GM18870 (cell line): ENCODE results near the gene AUTS2.

Experiments used
- ATAC-seq: cut with Tn5 transposase; IDR thresholded peaks from one replicate; pipeline ENCODE4 v1.9.1; 2021; ENCODE audit warnings: moderate library complexity; ENCODE audit not compliant: unreplicated experiment

Gene AUTS2

GRCh38 chr7:70392256-70392876, 794.1 kb downstream of the AUTS2 start:
- ATAC-seq = no peak

GRCh38 chr7:70392877-70393435, 794.7 kb downstream of the AUTS2 start:
- no peak for ATAC-seq

GRCh38 chr7:70393956-70394355, 795.7 kb downstream of the AUTS2 start:
- ATAC-seq = no peak

GRCh38 chr7:70400829-70401380, 802.6 kb downstream of the AUTS2 start:
- no peak for ATAC-seq

GRCh38 chr7:70402069-70402468, 803.8 kb downstream of the AUTS2 start:
- ATAC-seq = no peak

- ATAC-seq = no peak
Observed at GRCh38 chr7:70405241-70405640, 807.0 kb downstream of the AUTS2 start.

- ATAC-seq = no peak
Observed at GRCh38 chr7:70406186-70406949, 808.1 kb downstream of the AUTS2 start.

- no peak for ATAC-seq
Observed at GRCh38 chr7:70406950-70407209, 808.6 kb downstream of the AUTS2 start.

- no peak for ATAC-seq
Observed at GRCh38 chr7:70408477-70408876, 810.2 kb downstream of the AUTS2 start.

GRCh38 chr7:70408891-70409290, 810.6 kb downstream of the AUTS2 start:
- no peak for ATAC-seq

GRCh38 chr7:70410134-70410750, 812.0 kb downstream of the AUTS2 start:
- ATAC-seq = no peak

GRCh38 chr7:70414368-70414767, 816.1 kb downstream of the AUTS2 start:
- ATAC-seq = no peak

- ATAC-seq = peak; percentile 49
Observed at GRCh38 chr7:70415179-70415972, 817.1 kb downstream of the AUTS2 start.

- ATAC-seq = no peak
Observed at GRCh38 chr7:70416347-70416985, 818.2 kb downstream of the AUTS2 start.

GRCh38 chr7:70416986-70417655, 818.8 kb downstream of the AUTS2 start:
- no peak for ATAC-seq

- ATAC-seq = no peak
Observed at GRCh38 chr7:70419526-70420380, 821.5 kb downstream of the AUTS2 start.

GRCh38 chr7:70420381-70420662, 822.0 kb downstream of the AUTS2 start:
- no peak for ATAC-seq

- no peak for ATAC-seq
Observed at GRCh38 chr7:70421319-70421718, 823.0 kb downstream of the AUTS2 start.

- no peak for ATAC-seq
Observed at GRCh38 chr7:70426249-70426880, 828.1 kb downstream of the AUTS2 start.
